KG1 (cell line): Measurements from ENCODE around the gene RBM25.

Source experiments
- DNase-seq: peaks from one replicate; lab custom pipeline; 2025; lab: John Stamatoyannopoulos, UW

Gene RBM25

GRCh38 chr14:73102806-73103497, 44.6 kb downstream of the RBM25 start:
- DNase-seq: no peak

- DNase-seq: no peak
These were observed 46.7 kb downstream of the RBM25 start for GRCh38 chr14:73105050-73105449.

GRCh38 chr14:73105727-73106126, 47.4 kb downstream of the RBM25 start:
- no peak for DNase-seq

- no peak for DNase-seq
These were observed 57.8 kb downstream of the RBM25 start for GRCh38 chr14:73116079-73116665.

GRCh38 chr14:73124180-73124894, 66.0 kb downstream of the RBM25 start:
- DNase-seq: no peak

GRCh38 chr14:73125169-73125588, 66.8 kb downstream of the RBM25 start:
- no peak for DNase-seq

GRCh38 chr14:73125746-73126145, 67.4 kb downstream of the RBM25 start:
- no peak for DNase-seq

- DNase-seq: no peak
These were observed 75.5 kb downstream of the RBM25 start for GRCh38 chr14:73133795-73134194.

GRCh38 chr14:73136085-73136386, 77.7 kb downstream of the RBM25 start:
- DNase-seq: no peak

GRCh38 chr14:73136387-73137225, 78.3 kb downstream of the RBM25 start, which contains the start of gene PSEN1:
TSS of gene PSEN1 (plus strand) at chr14:73136507. CDS start at chr14:73148020, 11,513 bp downstream.
- DNase-seq: peak; percentile 76

- DNase-seq: no peak
These were observed 82.5 kb downstream of the RBM25 start for GRCh38 chr14:73140811-73141323.

GRCh38 chr14:73142216-73142615, 83.9 kb downstream of the RBM25 start:
- no peak for DNase-seq

GRCh38 chr14:73143003-73143402, 84.7 kb downstream of the RBM25 start:
- DNase-seq: no peak

- DNase-seq: no peak
These were observed 85.3 kb downstream of the RBM25 start for GRCh38 chr14:73143617-73144016.

- DNase-seq: no peak
These were observed 87.0 kb downstream of the RBM25 start for GRCh38 chr14:73145371-73145770.

- no peak for DNase-seq
These were observed 87.8 kb downstream of the RBM25 start for GRCh38 chr14:73146111-73146510.

GRCh38 chr14:73149753-73150152, 91.4 kb downstream of the RBM25 start:
- no peak for DNase-seq

- no peak for DNase-seq
These were observed 94.9 kb downstream of the RBM25 start for GRCh38 chr14:73153272-73153671.

GRCh38 chr14:73162251-73162650, 103.9 kb downstream of the RBM25 start:
- DNase-seq: no peak

- no peak for DNase-seq
These were observed 108.1 kb downstream of the RBM25 start for GRCh38 chr14:73166399-73166798.

- DNase-seq: no peak
These were observed 109.4 kb downstream of the RBM25 start for GRCh38 chr14:73167727-73168126.

GRCh38 chr14:73168274-73168673, 109.9 kb downstream of the RBM25 start:
- DNase-seq: no peak
